PC-9 (cell line): ENCODE measurements around the gene DELE1.

Experiments
- EZH2 ChIP-seq: fragments of 200-600 bp; sonication (generic); IDR thresholded peaks from 2 replicates; pipeline ENCODE4 v1.8.0; 2017; ENCODE audit warnings: antibody characterized with exemption, low read depth
- TF ChIP-seq, protein P1 (sequence below): fragments of 200-600 bp; sonication (generic); conservative IDR thresholded peaks from 2 replicates; pipeline ENCODE4 v1.6.1; 2017; ENCODE audit warnings: mixed run types, antibody characterized with exemption, mild to moderate bottlenecking, moderate library complexity

DNA sequence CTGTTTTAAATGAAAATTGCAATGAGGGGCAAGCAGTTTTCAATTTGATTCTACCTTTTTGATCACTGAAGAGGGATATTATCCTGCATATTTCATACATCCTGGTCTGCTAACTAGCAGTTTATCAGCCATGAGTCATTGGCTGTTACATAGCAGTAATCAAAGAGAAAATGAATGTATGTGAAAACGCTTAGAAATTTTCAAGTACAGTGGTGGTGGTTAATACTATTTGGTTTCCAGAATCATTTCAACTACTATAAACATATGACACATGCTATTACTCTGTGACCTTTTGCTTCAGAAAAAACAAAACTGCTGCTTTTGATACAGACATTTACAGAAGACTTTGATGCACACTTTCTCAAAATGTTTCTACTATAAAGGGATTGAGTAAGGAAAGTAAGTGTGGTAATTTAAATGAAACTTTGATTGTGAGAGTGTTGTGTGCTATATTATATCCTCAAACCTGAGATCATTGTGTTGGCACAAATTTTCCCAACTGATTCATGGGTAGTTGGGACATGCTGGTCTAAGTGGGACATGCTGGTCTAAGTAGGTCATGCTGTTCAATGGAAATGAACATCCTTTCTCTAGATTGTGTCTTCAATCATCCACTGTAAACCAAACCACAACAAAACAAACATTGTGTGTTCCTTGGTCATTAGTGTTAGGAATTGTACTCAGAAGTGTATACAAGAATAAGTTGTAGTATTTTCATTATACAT, 50.4 kb downstream of the DELE1 start:
- TF ChIP-seq, protein P1, sequence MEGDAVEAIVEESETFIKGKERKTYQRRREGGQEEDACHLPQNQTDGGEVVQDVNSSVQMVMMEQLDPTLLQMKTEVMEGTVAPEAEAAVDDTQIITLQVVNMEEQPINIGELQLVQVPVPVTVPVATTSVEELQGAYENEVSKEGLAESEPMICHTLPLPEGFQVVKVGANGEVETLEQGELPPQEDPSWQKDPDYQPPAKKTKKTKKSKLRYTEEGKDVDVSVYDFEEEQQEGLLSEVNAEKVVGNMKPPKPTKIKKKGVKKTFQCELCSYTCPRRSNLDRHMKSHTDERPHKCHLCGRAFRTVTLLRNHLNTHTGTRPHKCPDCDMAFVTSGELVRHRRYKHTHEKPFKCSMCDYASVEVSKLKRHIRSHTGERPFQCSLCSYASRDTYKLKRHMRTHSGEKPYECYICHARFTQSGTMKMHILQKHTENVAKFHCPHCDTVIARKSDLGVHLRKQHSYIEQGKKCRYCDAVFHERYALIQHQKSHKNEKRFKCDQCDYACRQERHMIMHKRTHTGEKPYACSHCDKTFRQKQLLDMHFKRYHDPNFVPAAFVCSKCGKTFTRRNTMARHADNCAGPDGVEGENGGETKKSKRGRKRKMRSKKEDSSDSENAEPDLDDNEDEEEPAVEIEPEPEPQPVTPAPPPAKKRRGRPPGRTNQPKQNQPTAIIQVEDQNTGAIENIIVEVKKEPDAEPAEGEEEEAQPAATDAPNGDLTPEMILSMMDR = no peak
- no peak for TF ChIP-seq EZH2
